IMR-90 (cell line): Measurements from ENCODE around the gene ZNF484. TPM values are rescaled to one million over a fixed set of nuclear protein-coding genes. Genes with fewer than 3 reads are reported as not detected.

ENCODE experiments used
- ATAC-seq: fragments of 200-7000 bp; cut with Tn5 transposase; 2 replicates; pipeline ENCODE4 v1.9.1; 2020; ENCODE audit warnings: low read depth, mild to moderate bottlenecking, moderate library complexity
- BruUV-seq: library from RNA; stranded (reverse); fragments of 400-500 nt; replicated peaks from 2 replicates; lab custom pipeline; 2021; lab: Mats Ljungman, UMichigan
- CTCF ChIA-PET: fragments of 300-600 bp; formaldehyde crosslinking; extraction: SDS; loops from one replicate; lab custom pipeline; 2021; ENCODE audit warnings: antibody characterized with exemption; lab: Yijun Ruan, JAX
- POLR2A ChIA-PET: fragments of 300-600 bp; sonication (Branson Sonifier 250); formaldehyde crosslinking; loops from one replicate; lab custom pipeline; 2022; ENCODE audit warnings: antibody characterized with exemption; ENCODE audit not compliant: unreplicated experiment; lab: Charles Lee
- DNase-seq: peaks from one replicate; pipeline ENCODE4 v3.0.0; 2013
- H2AFZ ChIP-seq: replicated peaks from 2 replicates; pipeline ENCODE3; 2013; ENCODE audit warnings: low read length, mild to moderate bottlenecking; ENCODE audit not compliant: poor library complexity
- H2AK5ac ChIP-seq: 2 replicates; pipeline ENCODE4 v1.6.1; 2013; ENCODE audit warnings: low read depth, low read length, inconsistent platforms
- H2AK9ac ChIP-seq: replicated peaks from 2 replicates; pipeline ENCODE3; 2013; ENCODE audit warnings: mild to moderate bottlenecking, low read depth, low read length, moderate library complexity; ENCODE audit not compliant: poor library complexity
- H2BK120ac ChIP-seq: 2 replicates; pipeline ENCODE4 v1.6.1; 2013; ENCODE audit warnings: low read depth, low read length, inconsistent platforms
- H2BK15ac ChIP-seq: 3 replicates; pipeline ENCODE4 v1.6.1; 2013; ENCODE audit warnings: low read depth, low read length, inconsistent platforms
- H2BK20ac ChIP-seq: 2 replicates; pipeline ENCODE4 v1.6.1; 2013; ENCODE audit warnings: low read depth, mild to moderate bottlenecking, inconsistent platforms, low read length, moderate library complexity
- H2BK5ac ChIP-seq: 2 replicates; pipeline ENCODE4 v1.6.1; 2013; ENCODE audit warnings: mild to moderate bottlenecking, low read depth, low read length, inconsistent platforms; ENCODE audit not compliant: poor library complexity, severe bottlenecking
- H3K14ac ChIP-seq: replicated peaks from 2 replicates; pipeline ENCODE4 v1.6.1; 2013; ENCODE audit warnings: low read depth, low read length, inconsistent platforms
- H3K18ac ChIP-seq: 2 replicates; pipeline ENCODE4 v1.6.1; 2013; ENCODE audit warnings: low read depth, low read length, control low read depth
- H3K23ac ChIP-seq: 2 replicates; pipeline ENCODE4 v1.6.1; 2013; ENCODE audit warnings: low read depth, low read length, inconsistent platforms
- H3K27ac ChIP-seq: 2 replicates; pipeline ENCODE4 v1.5.1; 2013; ENCODE audit warnings: mild to moderate bottlenecking, control low read depth, low read length; ENCODE audit not compliant: insufficient read depth
- H3K27me3 ChIP-seq: 2 replicates; pipeline ENCODE4 v1.6.1; 2013; ENCODE audit warnings: low read length; ENCODE audit not compliant: control insufficient read depth, insufficient read depth
- H3K36me3 ChIP-seq: 2 replicates; pipeline ENCODE4 v1.6.1; 2013; ENCODE audit warnings: low read length, mixed read lengths; ENCODE audit not compliant: control insufficient read depth, insufficient read depth
- H3K4ac ChIP-seq: 2 replicates; pipeline ENCODE4 v1.6.1; 2013; ENCODE audit warnings: low read depth, low read length, inconsistent platforms
- H3K4me1 ChIP-seq: 2 replicates; pipeline ENCODE4 v1.6.1; 2013; ENCODE audit warnings: low read length, mixed read lengths; ENCODE audit not compliant: control insufficient read depth, insufficient read depth
- H3K4me2 ChIP-seq: 2 replicates; pipeline ENCODE4 v1.6.1; 2013; ENCODE audit warnings: low read depth, mild to moderate bottlenecking, control low read depth, low read length, moderate library complexity
- H3K4me3 ChIP-seq: 2 replicates; pipeline ENCODE4 v1.5.1; 2013; ENCODE audit warnings: low read depth, mild to moderate bottlenecking, control low read depth, low read length, moderate library complexity; ENCODE audit not compliant: insufficient read depth
- H3K56ac ChIP-seq: 2 replicates; pipeline ENCODE4 v1.6.1; 2013; ENCODE audit warnings: low read length, inconsistent platforms; ENCODE audit not compliant: insufficient read depth; ENCODE audit errors: extremely low read depth
- H3K79me1 ChIP-seq, 2 experiments: 2 replicates each; pipeline ENCODE4 v1.6.1; 2013; ENCODE audit warnings: low read length in 2 of 2, inconsistent platforms in 1 of 2, low read depth in 1 of 2
- H3K9ac ChIP-seq: 2 replicates; pipeline ENCODE4 v1.6.1; 2013; ENCODE audit warnings: low read depth, low read length, control low read depth
- H3K9me1 ChIP-seq: 2 replicates; pipeline ENCODE4 v1.6.1; 2013; ENCODE audit warnings: low read length, inconsistent platforms; ENCODE audit not compliant: insufficient read depth
- H3K9me3 ChIP-seq: 2 replicates; pipeline ENCODE4 v1.6.1; 2013; ENCODE audit warnings: low read length; ENCODE audit not compliant: control insufficient read depth, insufficient read depth
- H4K20me1 ChIP-seq: 2 replicates; pipeline ENCODE4 v1.6.1; 2013; ENCODE audit warnings: low read length, inconsistent platforms; ENCODE audit not compliant: insufficient read depth
- H4K5ac ChIP-seq: 2 replicates; pipeline ENCODE4 v1.6.1; 2013; ENCODE audit warnings: mild to moderate bottlenecking, low read depth, low read length, control low read depth
- H4K8ac ChIP-seq, 2 experiments: 2 replicates each; pipeline ENCODE4 v1.6.1; 2013; ENCODE audit warnings: low read depth in 2 of 2, low read length in 2 of 2, control low read depth in 1 of 2, inconsistent platforms in 1 of 2
- H4K91ac ChIP-seq: 2 replicates; pipeline ENCODE4 v1.6.1; 2013; ENCODE audit warnings: low read depth, low read length, inconsistent platforms; ENCODE audit not compliant: insufficient read depth
- CEBPB ChIP-seq: IDR thresholded peaks from 2 replicates; pipeline ENCODE4 v1.6.1; 2012; ENCODE audit warnings: low read depth, low read length, improper control_type of control experiment
- CHD1 ChIP-seq: IDR thresholded peaks from 2 replicates; pipeline ENCODE4 v1.6.1; 2012; ENCODE audit warnings: low read depth, low read length, improper control_type of control experiment
- FOS ChIP-seq: fragments of 150-350 bp; IDR thresholded peaks from 2 replicates; pipeline ENCODE4 v1.6.1; 2016; ENCODE audit warnings: low read depth, low read length
- MAFK ChIP-seq: IDR thresholded peaks from 2 replicates; pipeline ENCODE4 v1.6.1; 2012; ENCODE audit warnings: low read depth, low read length, improper control_type of control experiment
- MAZ ChIP-seq: IDR thresholded peaks from 2 replicates; pipeline ENCODE4 v1.6.1; 2012; ENCODE audit warnings: low read depth, mild to moderate bottlenecking, low read length, improper control_type of control experiment, moderate library complexity, borderline replicate concordance
- MXI1 ChIP-seq: IDR thresholded peaks from 2 replicates; pipeline ENCODE4 v1.6.1; 2012; ENCODE audit warnings: low read depth, mild to moderate bottlenecking, low read length, moderate library complexity, borderline replicate concordance
- NFE2L2 ChIP-seq: fragments of 150-350 bp; IDR thresholded peaks from 2 replicates; pipeline ENCODE4 v1.6.1; 2016; ENCODE audit warnings: low read depth, mild to moderate bottlenecking, low read length
- POLR2A ChIP-seq: IDR thresholded peaks from 2 replicates; pipeline ENCODE4 v1.6.1; 2012; ENCODE audit warnings: mild to moderate bottlenecking, low read depth, low read length
- RAD21 ChIP-seq: IDR thresholded peaks from 2 replicates; pipeline ENCODE4 v1.6.1; 2012; ENCODE audit warnings: low read length, improper control_type of control experiment
- RCOR1 ChIP-seq: IDR thresholded peaks from 2 replicates; pipeline ENCODE4 v1.6.1; 2012; ENCODE audit warnings: mild to moderate bottlenecking, low read length, improper control_type of control experiment; ENCODE audit not compliant: insufficient replicate concordance
- RFX5 ChIP-seq: IDR thresholded peaks from 2 replicates; pipeline ENCODE4 v1.8.0; 2012; ENCODE audit warnings: low read depth, mild to moderate bottlenecking, low read length, moderate library complexity
- SMC3 ChIP-seq: fragments of 150-350 bp; IDR thresholded peaks from 2 replicates; pipeline ENCODE4 v1.6.1; 2016; ENCODE audit warnings: low read depth, mild to moderate bottlenecking, antibody characterized with exemption, low read length, moderate library complexity
- WGBS, 2 experiments: methylation state at CpG; one replicate each; pipeline versions ENCODE4 v1.1.5 to v1.1.7; 2013; ENCODE audit warnings: missing lambda C conversion rate in 2 of 2; ENCODE audit not compliant: insufficient read length in 1 of 2; ENCODE audit errors: extremely low coverage in 2 of 2; 5-methylcytosine and 5-hydroxymethylcytosine counted together
- dilution Hi-C: fragments of 300-500 bp; cut with HindIII; formaldehyde crosslinking; loops from one replicate; pipeline ENCODE4 v1.14.3; 2018; ENCODE audit warnings: low sequenced_read_pairs; ENCODE audit not compliant: unreplicated experiment
- in situ Hi-C: fragments of 300-500 bp; cut with MboI; formaldehyde crosslinking; loops from 3 replicates; pipeline ENCODE4 v1.14.3; 2019; ENCODE audit warnings: low sequenced_read_pairs, inconsistent platforms, mixed read lengths
- intact Hi-C: fragments of 100-400 bp; cut with micrococcal nuclease; formaldehyde crosslinking; loops from 2 replicates; pipeline ENCODE4 v1.10.0; 2022
- polyA plus RNA-seq, 3 experiments: library from polyadenylated mRNA; depleted of rRNA; stranded (reverse); fragments of >200 nt; gene quantifications; 2 replicates each; pipeline ENCODE4 v1.2.3, GENCODE V29; 2012; ENCODE audit warnings: low replicate concordance in 1 of 3
- total RNA-seq: library from RNA; depleted of rRNA; stranded (reverse); fragments of >200 nt; gene quantifications from 2 replicates; pipeline ENCODE4 v1.2.3, GENCODE V29; 2012
- TF ChIP-seq, protein P1 (sequence below): fragments of 150-350 bp; IDR thresholded peaks from 2 replicates; pipeline ENCODE4 v1.6.1; 2017; ENCODE audit warnings: mild to moderate bottlenecking, antibody characterized with exemption, low read length, low read depth
- TF ChIP-seq, protein P2 (sequence below): fragments of 150-350 bp; IDR thresholded peaks from 2 replicates; pipeline ENCODE4 v1.6.1; 2016; ENCODE audit warnings: low read depth, mild to moderate bottlenecking, low read length, moderate library complexity, borderline replicate concordance
- TF ChIP-seq, protein P3 (sequence below): conservative IDR thresholded peaks from 2 replicates; pipeline ENCODE4 v1.5.1; 2012; ENCODE audit warnings: mild to moderate bottlenecking, low read depth, low read length, improper control_type of control experiment

Gene ZNF484
- total and polyA plus RNA-seq, 2 of the 4 experiments (the other 2 are of a cell fraction), result 1.4 to 11.8 TPM

DNA sequence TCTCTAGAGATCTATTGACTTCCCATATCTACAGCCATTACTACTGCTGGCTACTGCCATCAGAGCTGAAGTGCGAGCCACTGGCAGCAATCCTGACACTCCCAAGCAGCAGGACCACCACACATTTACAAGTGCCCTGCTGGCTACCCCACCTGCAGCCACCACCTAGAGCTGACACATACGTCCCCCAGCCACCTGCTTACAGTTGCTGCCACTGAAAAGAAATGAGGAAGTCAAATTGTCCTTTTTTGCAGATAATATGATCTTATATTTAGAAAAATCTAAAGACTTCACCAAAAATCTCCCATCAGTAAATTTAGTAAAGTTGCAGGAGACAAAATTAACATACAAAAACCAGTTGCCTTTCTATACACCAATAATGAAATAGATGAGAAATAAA lies 48.4 kb downstream of the ZNF484 start:
- H3K18ac ChIP-seq, result no peak overlapping the region
- no peak overlapping the region for H2BK5ac ChIP-seq
- DNase-seq, result no peak
- H3K36me3 ChIP-seq, result no peaks in the 10 kb centered on the region
- dilution Hi-C loops (no loop called here), intact Hi-C loops (no loop called here), in situ Hi-C loops (no loop called here)
- no peak overlapping the region for H4K5ac ChIP-seq
- H3K9me3 ChIP-seq, result no peaks in the 10 kb centered on the region
- H3K9ac ChIP-seq, result no peak overlapping the region
- ATAC-seq, result no peak
- no peaks in the 10 kb centered on the region for H3K4me1 ChIP-seq
- H4K8ac ChIP-seq, result no peak overlapping the region
- ChIA-PET CTCF (no interaction called here), POLR2A (no interaction called here)
- no peak overlapping the region for H3K14ac ChIP-seq
- no peak overlapping the region for H2AK5ac ChIP-seq
- H3K4me3 ChIP-seq, result no peak overlapping the region
- no peak overlapping the region for H2BK120ac ChIP-seq
- H2AFZ ChIP-seq, result no peak overlapping the region
- H3K23ac ChIP-seq, result no peak overlapping the region
- no peak overlapping the region for H3K27ac ChIP-seq
- H4K91ac ChIP-seq, result no peak overlapping the region
- H4K20me1 ChIP-seq, result no peaks in the 10 kb centered on the region
- H3K4ac ChIP-seq, result no peak overlapping the region
- no peak overlapping the region for H3K56ac ChIP-seq
- no peak overlapping the region for H3K4me2 ChIP-seq
- H2BK15ac ChIP-seq, result no peak overlapping the region
- no peak for TF ChIP-seq RAD21
- no peak for TF ChIP-seq POLR2A
- TF ChIP-seq, protein P1, sequence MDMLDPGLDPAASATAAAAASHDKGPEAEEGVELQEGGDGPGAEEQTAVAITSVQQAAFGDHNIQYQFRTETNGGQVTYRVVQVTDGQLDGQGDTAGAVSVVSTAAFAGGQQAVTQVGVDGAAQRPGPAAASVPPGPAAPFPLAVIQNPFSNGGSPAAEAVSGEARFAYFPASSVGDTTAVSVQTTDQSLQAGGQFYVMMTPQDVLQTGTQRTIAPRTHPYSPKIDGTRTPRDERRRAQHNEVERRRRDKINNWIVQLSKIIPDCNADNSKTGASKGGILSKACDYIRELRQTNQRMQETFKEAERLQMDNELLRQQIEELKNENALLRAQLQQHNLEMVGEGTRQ, result no peak
- TF ChIP-seq CEBPB, result no peak
- TF ChIP-seq MXI1, result no peak
- TF ChIP-seq RFX5, result no peak
- TF ChIP-seq, protein P2, sequence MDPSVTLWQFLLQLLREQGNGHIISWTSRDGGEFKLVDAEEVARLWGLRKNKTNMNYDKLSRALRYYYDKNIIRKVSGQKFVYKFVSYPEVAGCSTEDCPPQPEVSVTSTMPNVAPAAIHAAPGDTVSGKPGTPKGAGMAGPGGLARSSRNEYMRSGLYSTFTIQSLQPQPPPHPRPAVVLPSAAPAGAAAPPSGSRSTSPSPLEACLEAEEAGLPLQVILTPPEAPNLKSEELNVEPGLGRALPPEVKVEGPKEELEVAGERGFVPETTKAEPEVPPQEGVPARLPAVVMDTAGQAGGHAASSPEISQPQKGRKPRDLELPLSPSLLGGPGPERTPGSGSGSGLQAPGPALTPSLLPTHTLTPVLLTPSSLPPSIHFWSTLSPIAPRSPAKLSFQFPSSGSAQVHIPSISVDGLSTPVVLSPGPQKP, result no peak
- no peak for TF ChIP-seq FOS
- TF ChIP-seq MAFK, result no peak
- no peak for TF ChIP-seq CHD1
- TF ChIP-seq MAZ, result no peak
- no peak for TF ChIP-seq SMC3
- TF ChIP-seq NFE2L2, result no peak
- TF ChIP-seq, protein P3, sequence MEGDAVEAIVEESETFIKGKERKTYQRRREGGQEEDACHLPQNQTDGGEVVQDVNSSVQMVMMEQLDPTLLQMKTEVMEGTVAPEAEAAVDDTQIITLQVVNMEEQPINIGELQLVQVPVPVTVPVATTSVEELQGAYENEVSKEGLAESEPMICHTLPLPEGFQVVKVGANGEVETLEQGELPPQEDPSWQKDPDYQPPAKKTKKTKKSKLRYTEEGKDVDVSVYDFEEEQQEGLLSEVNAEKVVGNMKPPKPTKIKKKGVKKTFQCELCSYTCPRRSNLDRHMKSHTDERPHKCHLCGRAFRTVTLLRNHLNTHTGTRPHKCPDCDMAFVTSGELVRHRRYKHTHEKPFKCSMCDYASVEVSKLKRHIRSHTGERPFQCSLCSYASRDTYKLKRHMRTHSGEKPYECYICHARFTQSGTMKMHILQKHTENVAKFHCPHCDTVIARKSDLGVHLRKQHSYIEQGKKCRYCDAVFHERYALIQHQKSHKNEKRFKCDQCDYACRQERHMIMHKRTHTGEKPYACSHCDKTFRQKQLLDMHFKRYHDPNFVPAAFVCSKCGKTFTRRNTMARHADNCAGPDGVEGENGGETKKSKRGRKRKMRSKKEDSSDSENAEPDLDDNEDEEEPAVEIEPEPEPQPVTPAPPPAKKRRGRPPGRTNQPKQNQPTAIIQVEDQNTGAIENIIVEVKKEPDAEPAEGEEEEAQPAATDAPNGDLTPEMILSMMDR, result no peak
- TF ChIP-seq RCOR1, result no peak
- no TSS peak for BruUV-seq
- H3K9me1 ChIP-seq, result no peaks in the 10 kb centered on the region
- no peak overlapping the region for H2AK9ac ChIP-seq
- no peaks in the 10 kb centered on the region; the same call in none of the 2 replicates for H3K27me3 ChIP-seq
- no CpG with 5 or more reads among the region's 2 CpGs for WGBS, 2 experiments
- no peaks in the 10 kb centered on the region for H3K79me1 ChIP-seq
- no peak overlapping the region for H2BK20ac ChIP-seq
